Neural crest cell (in vitro differentiated cells): Measurements from ENCODE around the gene IL36G. TPM values are rescaled to one million over a fixed set of nuclear protein-coding genes. Genes with fewer than 3 reads are reported as not detected.

Experiments
- DNase-seq: peaks from one replicate; pipeline ENCODE4 v3.0.0; 2021; ENCODE audit warnings: low read depth, mixed read lengths, low spot score
- H3K27ac Mint-ChIP-seq: one replicate; pipeline ENCODE4 v1.8.0; 2021; ENCODE audit warnings: mild to moderate bottlenecking, mixed read lengths; ENCODE audit not compliant: unreplicated experiment
- H3K27me3 Mint-ChIP-seq: 2 replicates; pipeline ENCODE4 v1.8.0; 2021; ENCODE audit warnings: low read depth, mild to moderate bottlenecking, mixed read lengths
- H3K36me3 Mint-ChIP-seq: 2 replicates; pipeline ENCODE4 v1.8.0; 2021; ENCODE audit warnings: low read depth, mild to moderate bottlenecking, mixed read lengths
- H3K4me1 Mint-ChIP-seq: 2 replicates; pipeline ENCODE4 v1.8.0; 2021; ENCODE audit warnings: mixed read lengths
- H3K4me3 Mint-ChIP-seq: one replicate; pipeline ENCODE4 v1.8.0; 2021; ENCODE audit warnings: mild to moderate bottlenecking, mixed read lengths
- H3K9me3 Mint-ChIP-seq: 2 replicates; pipeline ENCODE4 v1.8.0; 2021; ENCODE audit warnings: mixed read lengths
- total RNA-seq: library from RNA; stranded (reverse); gene quantifications from 2 replicates; pipeline ENCODE4 v1.2.1, GENCODE V29; 2021
- TF ChIP-seq, protein P1 (sequence below): fragments of 200-600 bp; sonication (generic); conservative IDR thresholded peaks from 2 replicates; pipeline ENCODE4 v1.5.0; 2021; ENCODE audit warnings: antibody characterized with exemption, mild to moderate bottlenecking

The IL36G gene
- total RNA-seq, 1 donor from 2014 or later = not detected

DNA sequence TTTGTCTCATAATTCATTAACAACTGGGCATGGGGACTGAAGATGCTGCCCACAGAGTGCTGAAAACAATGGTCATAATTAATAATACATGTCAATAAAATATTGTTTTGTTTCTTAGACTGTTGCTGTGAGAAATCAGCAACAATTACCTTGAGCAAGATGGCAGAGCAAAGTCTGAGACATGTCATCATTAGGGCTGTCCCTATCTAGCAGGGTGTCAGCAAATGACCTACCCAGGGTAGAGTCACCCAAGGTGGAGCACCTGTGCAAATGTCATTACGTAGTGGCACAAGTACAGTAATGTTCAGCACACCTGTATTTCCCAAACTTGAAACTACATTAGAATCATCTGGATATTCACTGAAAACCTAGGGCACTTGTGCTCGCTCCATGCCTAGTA is 16.8 kb downstream of the IL36G start:
- TF ChIP-seq, protein P1, sequence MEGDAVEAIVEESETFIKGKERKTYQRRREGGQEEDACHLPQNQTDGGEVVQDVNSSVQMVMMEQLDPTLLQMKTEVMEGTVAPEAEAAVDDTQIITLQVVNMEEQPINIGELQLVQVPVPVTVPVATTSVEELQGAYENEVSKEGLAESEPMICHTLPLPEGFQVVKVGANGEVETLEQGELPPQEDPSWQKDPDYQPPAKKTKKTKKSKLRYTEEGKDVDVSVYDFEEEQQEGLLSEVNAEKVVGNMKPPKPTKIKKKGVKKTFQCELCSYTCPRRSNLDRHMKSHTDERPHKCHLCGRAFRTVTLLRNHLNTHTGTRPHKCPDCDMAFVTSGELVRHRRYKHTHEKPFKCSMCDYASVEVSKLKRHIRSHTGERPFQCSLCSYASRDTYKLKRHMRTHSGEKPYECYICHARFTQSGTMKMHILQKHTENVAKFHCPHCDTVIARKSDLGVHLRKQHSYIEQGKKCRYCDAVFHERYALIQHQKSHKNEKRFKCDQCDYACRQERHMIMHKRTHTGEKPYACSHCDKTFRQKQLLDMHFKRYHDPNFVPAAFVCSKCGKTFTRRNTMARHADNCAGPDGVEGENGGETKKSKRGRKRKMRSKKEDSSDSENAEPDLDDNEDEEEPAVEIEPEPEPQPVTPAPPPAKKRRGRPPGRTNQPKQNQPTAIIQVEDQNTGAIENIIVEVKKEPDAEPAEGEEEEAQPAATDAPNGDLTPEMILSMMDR = no peak
- Mint-ChIP-seq H3K27ac (no peak overlapping the region), H3K9me3 (peaks cover 14% of the 10 kb centered on the region), H3K4me1 (no peaks in the 10 kb centered on the region), H3K27me3 (peaks cover 37% of the 10 kb centered on the region), H3K4me3 (no peak overlapping the region), H3K36me3 (peaks cover 3% of the 10 kb centered on the region)
- no peak for DNase-seq

DNA sequence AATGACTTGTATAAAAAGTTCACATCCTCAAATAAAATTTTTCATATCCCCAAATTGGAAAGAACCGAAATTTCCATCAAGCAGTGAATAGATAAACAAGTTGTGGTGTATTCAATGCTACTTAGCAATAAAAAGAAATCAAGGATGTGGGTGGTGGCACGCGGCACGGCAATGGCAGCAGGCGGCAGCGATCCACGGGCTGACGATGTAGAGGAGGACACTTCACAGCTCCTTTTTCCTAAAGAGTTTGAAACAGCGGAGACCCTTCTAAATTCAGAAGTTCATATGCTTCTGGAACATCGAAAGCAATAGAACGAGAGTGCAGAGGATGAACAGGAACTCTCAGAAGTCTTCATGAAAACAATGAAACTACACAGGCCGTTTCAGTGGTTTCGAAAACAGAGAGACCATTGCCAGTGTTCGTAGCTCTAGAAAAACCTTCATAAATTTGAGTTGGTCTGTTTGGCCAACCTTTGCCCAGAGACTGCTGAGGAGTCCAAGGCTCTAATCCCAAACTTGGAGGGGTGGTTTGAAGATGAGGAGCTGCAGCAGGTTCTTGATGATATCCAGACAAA is 17.6 kb downstream of the IL36G start:
- Mint-ChIP-seq H3K4me3 (no peak overlapping the region), H3K36me3 (peaks cover 6% of the 10 kb centered on the region), H3K9me3 (peaks cover 14% of the 10 kb centered on the region), H3K4me1 (no peaks in the 10 kb centered on the region), H3K27ac (no peak overlapping the region), H3K27me3 (peaks cover 34% of the 10 kb centered on the region)
- TF ChIP-seq, protein P1 = no peak
- DNase-seq = no peak

DNA sequence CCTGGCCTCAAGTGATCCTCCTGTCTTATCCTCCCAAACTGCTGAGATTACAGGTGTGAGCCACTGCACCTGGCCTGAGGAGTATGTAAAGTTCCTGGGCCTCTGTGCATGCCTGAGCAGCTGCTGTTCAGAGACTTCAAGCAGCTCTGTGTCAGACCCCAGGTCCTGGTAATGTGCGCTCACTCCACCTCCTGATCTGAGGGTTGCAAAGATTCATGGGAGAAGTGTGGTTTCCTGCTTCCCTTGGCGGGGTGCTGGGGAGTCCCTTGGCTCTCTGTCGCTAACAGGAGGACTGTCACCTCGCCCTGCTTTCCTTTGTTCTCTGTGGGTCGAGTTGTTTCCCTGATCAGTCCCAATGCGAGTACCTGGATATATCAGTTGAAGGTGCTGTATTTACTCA is 18.8 kb downstream of the IL36G start:
- TF ChIP-seq, protein P1 = no peak
- Mint-ChIP-seq H3K4me1 (no peaks in the 10 kb centered on the region), H3K9me3 (peaks cover 21% of the 10 kb centered on the region), H3K27me3 (peaks cover 35% of the 10 kb centered on the region), H3K4me3 (no peak overlapping the region), H3K36me3 (peaks cover 11% of the 10 kb centered on the region), H3K27ac (no peak overlapping the region)
- DNase-seq = no peak

DNA sequence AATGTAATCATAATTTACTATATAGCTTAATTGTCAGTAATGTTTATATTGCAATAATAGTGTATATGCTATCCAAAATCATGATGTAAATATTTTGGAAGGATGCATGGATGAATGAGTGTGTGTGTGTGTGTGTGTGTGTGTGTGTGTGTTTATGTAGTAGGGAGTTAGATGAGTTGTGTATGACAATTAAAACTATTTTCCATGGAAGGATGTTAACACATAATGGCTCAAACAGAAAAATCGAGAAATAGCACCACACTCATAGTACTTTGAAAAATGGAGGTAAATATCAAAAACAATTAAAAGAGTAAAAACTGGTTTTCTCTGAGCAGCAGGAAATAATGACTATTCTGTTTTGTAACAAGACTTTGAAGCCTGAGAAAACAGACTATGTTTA is 19.3 kb downstream of the IL36G start:
- Mint-ChIP-seq H3K36me3 (peaks cover 11% of the 10 kb centered on the region), H3K4me1 (no peaks in the 10 kb centered on the region), H3K27ac (no peak overlapping the region), H3K4me3 (no peak overlapping the region), H3K9me3 (peaks cover 24% of the 10 kb centered on the region), H3K27me3 (peaks cover 33% of the 10 kb centered on the region)
- TF ChIP-seq, protein P1 = no peak
- no peak for DNase-seq

DNA sequence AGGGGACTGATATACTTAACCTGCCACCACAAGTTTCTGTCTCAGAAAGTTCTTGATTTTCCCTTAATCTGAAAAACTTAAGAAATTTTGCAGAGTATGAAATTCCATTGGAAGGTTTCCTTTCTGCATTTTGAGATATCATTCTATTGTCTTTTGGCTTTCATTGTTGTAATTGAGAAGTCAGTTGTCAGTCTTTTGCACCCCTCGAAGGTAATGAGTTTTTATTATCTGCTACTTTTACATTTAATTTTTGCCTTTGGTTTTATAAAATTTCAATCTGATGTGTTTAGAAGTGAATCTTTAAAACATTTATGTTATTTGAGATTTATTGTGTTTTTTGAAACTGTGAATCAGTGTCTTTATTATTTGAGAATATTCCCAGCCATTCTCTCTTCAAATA is 22.6 kb downstream of the IL36G start:
- H3K4me3 Mint-ChIP-seq = no peak overlapping the region
- H3K36me3 Mint-ChIP-seq = peaks cover 10% of the 10 kb centered on the region

More for the DNA sequence above, 22.6 kb downstream of the IL36G start:
- DNase-seq = no peak
- TF ChIP-seq, protein P1 = no peak
- Mint-ChIP-seq H3K27ac (no peak overlapping the region), H3K9me3 (peaks cover 24% of the 10 kb centered on the region), H3K27me3 (peaks cover 19% of the 10 kb centered on the region), H3K4me1 (no peaks in the 10 kb centered on the region)
